ENCODE data around the gene CDH5.

Gene CDH5

GRCh38 chr16:66388350-66389139, 22.1 kb downstream of the CDH5 start:
- no CpG with 5 or more reads among the region's 6 CpGs for WGBS (ENCODE audit: extremely low coverage, insufficient coverage, low lambda C conversion rate)
- H3K79me2 ChIP-seq (ENCODE audit: control insufficient read depth, insufficient read depth, low read length): no peaks in the 10 kb centered on the region

DNA sequence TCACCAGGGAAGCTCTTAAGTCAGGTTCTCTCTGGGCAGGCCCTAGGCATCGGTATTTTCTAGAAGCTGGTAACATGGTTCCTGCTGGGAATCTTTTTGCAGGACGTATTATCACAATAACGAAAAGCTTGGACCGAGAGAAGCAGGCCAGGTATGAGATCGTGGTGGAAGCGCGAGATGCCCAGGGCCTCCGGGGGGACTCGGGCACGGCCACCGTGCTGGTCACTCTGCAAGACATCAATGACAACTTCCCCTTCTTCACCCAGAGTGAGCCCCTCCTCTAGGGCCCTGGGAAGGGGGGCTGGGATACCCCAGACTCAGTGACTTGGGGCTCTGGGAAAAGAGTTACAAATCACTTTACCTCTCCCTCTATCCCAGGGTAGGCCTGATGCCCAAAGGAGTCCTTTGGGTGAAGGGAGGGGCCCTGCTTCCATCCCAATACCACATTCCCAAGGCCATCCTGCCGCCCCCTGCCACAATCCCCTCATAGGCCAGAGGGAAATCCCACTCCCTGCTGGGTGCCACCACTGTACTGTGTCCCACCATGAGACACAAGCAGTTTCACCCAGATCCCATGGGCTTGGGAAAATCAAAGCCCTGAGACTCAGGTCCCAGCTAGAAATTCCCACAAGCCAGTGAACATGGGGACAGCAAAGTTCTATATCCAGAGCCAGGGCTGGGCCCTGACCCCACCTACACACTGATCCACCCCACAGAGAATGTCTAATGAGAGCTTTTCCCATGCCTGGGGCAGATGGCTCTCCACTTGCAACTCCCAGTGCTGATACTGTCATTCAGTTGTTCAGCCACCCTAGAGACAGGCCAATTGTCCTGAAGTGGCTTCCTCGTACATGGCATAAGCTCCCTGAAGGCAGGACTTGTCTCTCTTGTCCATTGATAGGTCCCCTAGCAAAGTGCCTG, 23.0 kb downstream of the CDH5 start:
- Histone ChIP-seq H2BK5ac (ENCODE audit: low read length) (no peak overlapping the region), H3K79me1 (ENCODE audit: low read length) (no peaks in the 10 kb centered on the region), H3K36me3 (ENCODE audit: control insufficient read depth, insufficient read depth, low read length) (no peaks in the 10 kb centered on the region), H3K4me3 (ENCODE audit: low read length) (no peak overlapping the region), H3K4me1 (ENCODE audit: control insufficient read depth, low read depth, low read length) (no peaks in the 10 kb centered on the region), H3K27ac (ENCODE audit: low read depth, low read length) (no peak overlapping the region), H3K4ac (ENCODE audit: low read depth, low read length) (no peak overlapping the region), H3K18ac (ENCODE audit: low read length) (no peak overlapping the region), H3K9ac (ENCODE audit: low read length) (no peak overlapping the region), H4K8ac (ENCODE audit: low read depth, low read length) (no peak overlapping the region), H2BK15ac (replicated peaks; ENCODE audit: low read depth) (no peak overlapping the region), H2BK120ac (ENCODE audit: low read depth, low read length) (no peak overlapping the region), H3K27me3 (ENCODE audit: insufficient read depth, low read length, poor library complexity) (no peaks in the 10 kb centered on the region), H4K5ac (ENCODE audit: low read length) (no peak overlapping the region), H2AK5ac (ENCODE audit: low read length) (no peak overlapping the region), H3K79me2 (ENCODE audit: control insufficient read depth, insufficient read depth, low read length) (no peaks in the 10 kb centered on the region), H3K56ac (ENCODE audit: low read length) (no peak overlapping the region), H3K23ac (ENCODE audit: low read length) (no peak overlapping the region), H3K4me2 (ENCODE audit: low read length) (no peak overlapping the region)
- no peak for DNase-seq
- WGBS (ENCODE audit: extremely low coverage, insufficient coverage, low lambda C conversion rate): no CpG with 5 or more reads among the region's 13 CpGs

More at GRCh38 chr16:66388350-66389139, 22.1 kb downstream of the CDH5 start:
- H2BK5ac ChIP-seq (ENCODE audit: low read length): no peak overlapping the region
- no peak overlapping the region for H3K4me3 ChIP-seq (ENCODE audit: low read length)
- H3K23ac ChIP-seq (ENCODE audit: low read length): no peak overlapping the region
- DNase-seq: no peak
- no peak overlapping the region for H4K5ac ChIP-seq (ENCODE audit: low read length)
- H2BK120ac ChIP-seq (ENCODE audit: low read depth, low read length): no peak overlapping the region
- H3K27ac ChIP-seq (ENCODE audit: low read depth, low read length): no peak overlapping the region
- H3K4me1 ChIP-seq (ENCODE audit: control insufficient read depth, low read depth, low read length): no peaks in the 10 kb centered on the region
- H4K8ac ChIP-seq (ENCODE audit: low read depth, low read length): no peak overlapping the region
- no peak overlapping the region for H2AK5ac ChIP-seq (ENCODE audit: low read length)
- H2BK15ac ChIP-seq (replicated peaks; ENCODE audit: low read depth): no peak overlapping the region
- no peak overlapping the region for H3K56ac ChIP-seq (ENCODE audit: low read length)
- H3K79me1 ChIP-seq (ENCODE audit: low read length): no peaks in the 10 kb centered on the region
- H3K4me2 ChIP-seq (ENCODE audit: low read length): no peak overlapping the region
- H3K18ac ChIP-seq (ENCODE audit: low read length): no peak overlapping the region
- H3K9ac ChIP-seq (ENCODE audit: low read length): no peak overlapping the region
- no peak overlapping the region for H3K4ac ChIP-seq (ENCODE audit: low read depth, low read length)
- no peaks in the 10 kb centered on the region for H3K27me3 ChIP-seq (ENCODE audit: insufficient read depth, low read length, poor library complexity)
- H3K36me3 ChIP-seq (ENCODE audit: control insufficient read depth, insufficient read depth, low read length): no peaks in the 10 kb centered on the region

GRCh38 chr16:66390346-66391108, 24.0 kb downstream of the CDH5 start:
- no peak overlapping the region for H3K9ac ChIP-seq (ENCODE audit: low read length)
- H3K23ac ChIP-seq (ENCODE audit: low read length): no peak overlapping the region
- no peak overlapping the region for H3K56ac ChIP-seq (ENCODE audit: low read length)
- H3K4ac ChIP-seq (ENCODE audit: low read depth, low read length): no peak overlapping the region
- H2BK15ac ChIP-seq (replicated peaks; ENCODE audit: low read depth): no peak overlapping the region
- H3K27ac ChIP-seq (ENCODE audit: low read depth, low read length): no peak overlapping the region
- H3K79me2 ChIP-seq (ENCODE audit: control insufficient read depth, insufficient read depth, low read length): no peaks in the 10 kb centered on the region
- H3K36me3 ChIP-seq (ENCODE audit: control insufficient read depth, insufficient read depth, low read length): no peaks in the 10 kb centered on the region
- no peak overlapping the region for H3K4me3 ChIP-seq (ENCODE audit: low read length)
- H2BK120ac ChIP-seq (ENCODE audit: low read depth, low read length): no peak overlapping the region
- no peak overlapping the region for H2BK5ac ChIP-seq (ENCODE audit: low read length)
- H3K4me2 ChIP-seq (ENCODE audit: low read length): no peak overlapping the region
- H4K5ac ChIP-seq (ENCODE audit: low read length): no peak overlapping the region
- H3K79me1 ChIP-seq (ENCODE audit: low read length): no peaks in the 10 kb centered on the region
- no peaks in the 10 kb centered on the region for H3K4me1 ChIP-seq (ENCODE audit: control insufficient read depth, low read depth, low read length)
- H4K8ac ChIP-seq (ENCODE audit: low read depth, low read length): no peak overlapping the region
- WGBS (ENCODE audit: extremely low coverage, insufficient coverage, low lambda C conversion rate): no CpG with 5 or more reads among the region's 14 CpGs
- no peaks in the 10 kb centered on the region for H3K27me3 ChIP-seq (ENCODE audit: insufficient read depth, low read length, poor library complexity)
- DNase-seq: no peak
- H2AK5ac ChIP-seq (ENCODE audit: low read length): no peak overlapping the region
- H3K18ac ChIP-seq (ENCODE audit: low read length): no peak overlapping the region

GRCh38 chr16:66391726-66392670, 25.5 kb downstream of the CDH5 start:
- H3K18ac ChIP-seq (ENCODE audit: low read length): no peak overlapping the region
- H3K9ac ChIP-seq (ENCODE audit: low read length): no peak overlapping the region
- no peak overlapping the region for H3K56ac ChIP-seq (ENCODE audit: low read length)
- H3K4ac ChIP-seq (ENCODE audit: low read depth, low read length): no peak overlapping the region
- H3K79me2 ChIP-seq (ENCODE audit: control insufficient read depth, insufficient read depth, low read length): no peaks in the 10 kb centered on the region
- H3K23ac ChIP-seq (ENCODE audit: low read length): no peak overlapping the region
- H3K79me1 ChIP-seq (ENCODE audit: low read length): no peaks in the 10 kb centered on the region
- no CpG with 5 or more reads among the region's 18 CpGs for WGBS (ENCODE audit: extremely low coverage, insufficient coverage, low lambda C conversion rate)
- H2BK120ac ChIP-seq (ENCODE audit: low read depth, low read length): no peak overlapping the region
- no peak overlapping the region for H3K4me3 ChIP-seq (ENCODE audit: low read length)
- H2BK5ac ChIP-seq (ENCODE audit: low read length): no peak overlapping the region
- H2BK15ac ChIP-seq (replicated peaks; ENCODE audit: low read depth): no peak overlapping the region
- H2AK5ac ChIP-seq (ENCODE audit: low read length): no peak overlapping the region
- no peak for DNase-seq
- no peak overlapping the region for H3K27ac ChIP-seq (ENCODE audit: low read depth, low read length)
- no peak overlapping the region for H4K8ac ChIP-seq (ENCODE audit: low read depth, low read length)
- no peak overlapping the region for H4K5ac ChIP-seq (ENCODE audit: low read length)
- no peak overlapping the region for H3K4me2 ChIP-seq (ENCODE audit: low read length)
- no peaks in the 10 kb centered on the region for H3K36me3 ChIP-seq (ENCODE audit: control insufficient read depth, insufficient read depth, low read length)
- no peaks in the 10 kb centered on the region for H3K4me1 ChIP-seq (ENCODE audit: control insufficient read depth, low read depth, low read length)
- no peaks in the 10 kb centered on the region for H3K27me3 ChIP-seq (ENCODE audit: insufficient read depth, low read length, poor library complexity)

Measured in mesendoderm (in vitro differentiated cells).